VCaP (cell line): ENCODE data around the gene PNMA8B.

ENCODE experiments used
- H3K27ac ChIP-seq: fragments of 450-650 bp; 2 replicates; pipeline ENCODE4 v1.5.1; 2017
- TF ChIP-seq, protein P1 (sequence below): fragments of 450-650 bp; conservative IDR thresholded peaks from 2 replicates; pipeline ENCODE4 v1.5.1; 2017; ENCODE audit warnings: mild to moderate bottlenecking, moderate library complexity

Gene PNMA8B

DNA sequence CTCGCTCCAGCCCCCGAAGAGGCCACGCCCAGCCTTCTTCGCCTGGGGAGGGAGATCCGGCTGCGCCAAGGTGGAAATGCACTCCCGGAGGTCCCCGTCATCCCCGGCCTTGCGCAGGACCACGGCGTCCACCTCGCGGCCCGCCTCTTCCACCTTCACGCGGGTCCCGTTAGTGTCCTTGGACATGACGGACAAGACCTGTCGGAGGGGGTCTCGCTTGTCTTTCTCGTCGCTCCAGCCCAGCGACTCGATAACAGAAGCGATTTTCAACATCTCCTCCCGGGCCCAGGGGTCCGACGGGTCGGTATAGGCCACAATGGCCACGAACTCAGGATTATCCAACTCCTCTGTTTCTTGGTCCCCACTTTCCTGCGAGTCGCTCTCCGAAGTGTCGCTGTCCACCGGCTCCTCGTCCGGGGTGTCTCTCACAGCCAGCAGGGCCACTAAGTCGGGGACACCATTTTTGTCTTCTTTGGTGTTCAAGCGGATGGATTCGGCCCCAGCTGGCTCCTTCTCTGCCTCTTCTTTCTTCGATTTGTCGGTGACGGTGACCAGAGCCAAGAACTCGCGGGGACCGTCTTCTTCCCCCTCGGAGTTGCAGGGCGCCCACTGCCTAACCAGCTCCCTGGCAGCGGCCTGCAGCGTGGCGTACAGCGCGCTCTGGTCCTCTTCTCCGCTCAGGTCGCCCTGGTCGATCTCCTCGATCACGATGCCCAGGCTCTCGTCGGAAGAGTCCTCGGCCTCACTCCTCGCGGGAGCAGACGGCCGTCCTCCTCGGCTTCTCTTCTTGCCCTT, 1.3 kb downstream of the PNMA8B start:
- TF ChIP-seq, protein P1, sequence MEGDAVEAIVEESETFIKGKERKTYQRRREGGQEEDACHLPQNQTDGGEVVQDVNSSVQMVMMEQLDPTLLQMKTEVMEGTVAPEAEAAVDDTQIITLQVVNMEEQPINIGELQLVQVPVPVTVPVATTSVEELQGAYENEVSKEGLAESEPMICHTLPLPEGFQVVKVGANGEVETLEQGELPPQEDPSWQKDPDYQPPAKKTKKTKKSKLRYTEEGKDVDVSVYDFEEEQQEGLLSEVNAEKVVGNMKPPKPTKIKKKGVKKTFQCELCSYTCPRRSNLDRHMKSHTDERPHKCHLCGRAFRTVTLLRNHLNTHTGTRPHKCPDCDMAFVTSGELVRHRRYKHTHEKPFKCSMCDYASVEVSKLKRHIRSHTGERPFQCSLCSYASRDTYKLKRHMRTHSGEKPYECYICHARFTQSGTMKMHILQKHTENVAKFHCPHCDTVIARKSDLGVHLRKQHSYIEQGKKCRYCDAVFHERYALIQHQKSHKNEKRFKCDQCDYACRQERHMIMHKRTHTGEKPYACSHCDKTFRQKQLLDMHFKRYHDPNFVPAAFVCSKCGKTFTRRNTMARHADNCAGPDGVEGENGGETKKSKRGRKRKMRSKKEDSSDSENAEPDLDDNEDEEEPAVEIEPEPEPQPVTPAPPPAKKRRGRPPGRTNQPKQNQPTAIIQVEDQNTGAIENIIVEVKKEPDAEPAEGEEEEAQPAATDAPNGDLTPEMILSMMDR = no peak
- H3K27ac ChIP-seq = no peak overlapping the region

DNA sequence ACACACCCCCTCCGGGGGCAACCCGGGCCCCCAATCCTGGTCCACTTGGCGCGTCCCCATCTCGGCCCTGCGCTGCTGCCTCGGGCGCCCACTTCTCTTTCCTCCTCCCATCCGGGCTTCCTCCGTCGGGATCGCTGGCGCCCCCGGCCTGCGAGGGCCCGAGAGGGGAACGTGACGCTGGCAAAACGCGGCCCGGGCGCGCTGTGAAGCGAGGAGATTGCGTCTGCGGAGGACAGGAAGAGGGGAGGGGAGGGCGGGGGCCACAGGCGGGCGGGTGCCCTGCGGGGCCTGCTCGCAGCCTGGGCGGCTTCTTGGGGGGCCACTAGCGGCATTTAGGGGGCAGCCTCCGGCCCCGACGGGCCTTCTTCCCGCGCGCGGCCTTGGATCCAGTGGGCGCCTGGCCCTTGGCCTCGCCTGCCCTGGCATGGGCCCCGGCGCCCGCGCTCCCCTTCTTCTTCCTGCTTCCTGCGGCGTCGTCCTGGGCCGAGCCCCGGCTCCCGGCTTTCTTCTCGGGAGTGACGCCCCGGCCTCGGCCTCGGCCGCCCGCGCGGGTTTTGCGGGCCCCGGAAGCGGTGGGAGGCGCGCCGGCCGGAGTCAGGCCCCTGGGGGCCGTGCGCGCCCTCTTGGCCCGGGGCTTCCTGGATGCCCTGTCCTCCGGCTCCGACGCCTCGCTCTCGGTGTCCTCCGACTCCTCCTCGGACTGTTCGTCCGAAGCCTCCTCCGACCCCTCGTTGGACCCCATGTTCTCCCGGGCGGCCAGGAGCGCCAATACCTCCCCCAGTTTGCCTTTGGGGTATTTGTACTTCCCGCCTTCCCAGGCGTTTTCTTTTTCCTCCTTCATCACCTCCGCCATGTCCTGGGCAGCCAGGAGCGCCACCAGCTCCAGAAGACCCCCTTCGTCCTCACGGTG, 2.2 kb downstream of the PNMA8B start:
- H3K27ac ChIP-seq = no peak overlapping the region
- TF ChIP-seq, protein P1 = no peak

DNA sequence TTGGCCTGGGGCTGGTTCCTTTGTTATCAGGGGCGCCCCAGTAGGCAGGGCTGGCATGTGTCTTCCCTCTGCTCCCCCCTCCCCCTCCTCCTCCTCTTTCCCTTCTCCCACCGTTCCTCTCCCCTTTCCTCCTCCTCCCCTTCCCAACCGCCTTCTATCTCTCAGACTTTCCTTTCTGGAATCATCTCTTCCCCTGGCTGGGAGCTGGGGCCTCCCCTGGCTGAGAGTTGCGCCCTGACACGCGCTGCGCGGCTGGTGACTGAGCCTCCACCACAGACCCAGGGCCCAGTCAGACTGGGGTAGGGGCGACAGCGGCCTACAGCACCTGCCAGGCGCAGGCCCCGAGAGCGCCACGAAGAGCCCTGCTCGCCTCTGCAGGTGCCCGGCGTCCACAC, 2.8 kb downstream of the PNMA8B start:
- H3K27ac ChIP-seq = no peak overlapping the region
- TF ChIP-seq, protein P1 = no peak

DNA sequence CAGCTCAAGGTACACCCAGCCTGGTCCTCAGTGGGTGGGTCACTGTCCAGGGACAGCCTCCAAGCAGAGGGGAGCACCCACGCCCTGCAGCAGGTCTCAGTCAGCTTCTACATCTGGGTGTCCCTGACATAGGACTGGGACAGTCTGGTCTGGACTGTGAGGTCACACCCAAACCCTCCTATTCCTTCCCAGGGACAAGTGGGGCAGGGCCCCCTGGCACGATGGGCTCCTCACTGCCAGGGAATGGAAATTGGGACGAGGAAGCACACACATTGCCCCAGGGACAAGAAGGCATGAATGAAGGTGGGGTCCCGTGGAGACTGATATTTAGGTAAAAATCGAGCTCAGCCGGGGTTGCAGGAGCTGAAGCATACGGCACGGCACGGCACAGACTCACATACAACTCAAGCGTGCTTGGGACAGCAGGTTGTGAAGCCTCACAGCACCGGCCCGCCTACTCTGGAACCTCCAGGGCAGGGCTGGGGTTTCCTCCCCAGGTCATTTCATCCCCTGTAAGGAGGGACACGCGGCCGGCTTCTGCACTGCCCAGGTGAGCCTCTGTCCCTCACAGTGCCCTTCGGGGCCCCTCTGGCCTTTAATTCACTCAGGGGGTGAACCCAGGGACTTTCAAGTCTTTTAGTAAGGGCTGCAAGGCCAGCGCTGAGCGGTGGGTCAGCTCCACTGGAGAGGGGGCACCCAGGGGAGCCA, 3.5 kb downstream of the PNMA8B start:
- TF ChIP-seq, protein P1 = no peak
- H3K27ac ChIP-seq = no peak overlapping the region

DNA sequence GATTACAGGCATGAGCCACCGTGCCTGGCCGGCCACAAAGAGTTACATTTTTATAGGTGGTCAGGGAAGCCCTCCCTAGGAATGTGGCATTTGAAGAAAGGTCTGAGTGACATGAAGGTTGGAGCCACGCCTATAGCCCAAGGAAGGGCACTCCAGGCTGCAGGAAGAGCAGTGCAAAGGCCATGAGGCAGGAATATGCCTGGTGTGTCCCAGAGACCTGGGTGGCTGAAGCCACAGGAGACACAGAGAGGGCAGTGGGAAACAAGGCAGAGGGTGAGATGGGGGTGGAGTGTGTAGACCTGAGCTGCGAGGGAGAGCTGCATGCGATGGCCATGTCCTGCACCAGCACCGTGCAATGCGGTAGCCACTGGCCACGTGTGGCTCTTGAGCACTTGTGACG, 4.9 kb downstream of the PNMA8B start:
- TF ChIP-seq, protein P1 = no peak

DNA sequence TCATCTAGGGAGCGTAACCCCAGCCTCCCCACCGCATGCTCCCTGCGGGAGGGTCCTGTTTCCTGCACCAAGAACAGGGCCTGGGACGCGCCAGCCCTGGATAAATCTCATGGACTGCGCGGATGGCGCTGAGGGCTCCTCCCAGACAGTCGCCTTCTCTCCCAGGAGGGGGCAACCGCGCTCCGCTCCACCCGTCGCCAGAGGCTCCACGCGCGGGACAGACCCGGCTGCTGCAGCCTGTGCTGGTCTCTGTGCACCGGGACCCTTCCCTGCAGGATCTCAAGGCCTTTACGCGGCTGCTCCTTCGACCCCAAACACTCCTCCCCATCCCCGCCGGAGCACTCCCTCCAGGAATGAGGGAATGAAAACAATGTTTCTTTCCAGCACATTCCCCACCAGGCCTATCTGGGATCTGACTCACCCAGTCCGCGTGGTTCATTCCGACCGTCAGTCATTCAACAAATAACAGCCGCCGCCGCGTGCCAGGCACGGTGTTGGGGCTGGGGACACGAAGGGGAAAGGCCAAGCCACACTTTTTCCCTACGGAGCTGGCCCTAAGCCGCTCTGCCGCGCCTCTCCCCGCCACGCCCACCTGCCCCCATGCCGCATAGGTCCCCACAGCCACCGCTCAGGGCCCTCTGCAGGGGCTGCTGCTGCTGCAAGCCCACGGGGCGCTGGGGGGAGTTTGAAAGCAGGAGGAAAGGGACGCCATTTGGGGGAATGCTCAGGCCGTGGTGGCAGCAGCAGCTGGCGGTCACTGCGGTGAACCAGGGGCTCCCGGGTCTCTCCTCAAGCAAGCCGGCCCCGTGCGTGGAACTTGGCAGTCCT, 6.0 kb downstream of the PNMA8B start:
- TF ChIP-seq, protein P1 = no peak
- H3K27ac ChIP-seq = no peak overlapping the region

More for the DNA sequence above, 4.9 kb downstream of the PNMA8B start:
- H3K27ac ChIP-seq = no peak overlapping the region
